Measurements from ENCODE around the gene RSPRY1.

RSPRY1 gene

GRCh38 chr16:57225978-57226377 lies 39.8 kb downstream of the RSPRY1 start:
- no peak for DNase-seq

- no peak for DNase-seq
These were observed 40.8 kb downstream of the RSPRY1 start for GRCh38 chr16:57226701-57227621.

GRCh38 chr16:57229079-57229478 lies 43.0 kb downstream of the RSPRY1 start:
- DNase-seq: no peak

GRCh38 chr16:57231821-57232350 lies 45.8 kb downstream of the RSPRY1 start:
- DNase-seq: no peak

GRCh38 chr16:57233944-57234706 lies 48.0 kb downstream of the RSPRY1 start:
- DNase-seq: no peak

- no peak for DNase-seq
These were observed 48.6 kb downstream of the RSPRY1 start for GRCh38 chr16:57234707-57235092.

GRCh38 chr16:57235128-57236021 lies 49.2 kb downstream of the RSPRY1 start:
- DNase-seq: no peak

GRCh38 chr16:57236022-57236350 lies 49.9 kb downstream of the RSPRY1 start:
- no peak for DNase-seq

- no peak for DNase-seq
These were observed 52.6 kb downstream of the RSPRY1 start for GRCh38 chr16:57238682-57239081.

GRCh38 chr16:57239107-57239506 lies 53.0 kb downstream of the RSPRY1 start:
- DNase-seq: no peak

- DNase-seq: peak; percentile 3
These were observed 54.7 kb downstream of the RSPRY1 start for GRCh38 chr16:57240851-57241250.

GRCh38 chr16:57242650-57243049 lies 56.5 kb downstream of the RSPRY1 start:
- DNase-seq: no peak

GRCh38 chr16:57244463-57244766 lies 58.3 kb downstream of the RSPRY1 start:
- DNase-seq: no peak

GRCh38 chr16:57244767-57245471 lies 58.8 kb downstream of the RSPRY1 start, which contains the start of gene ARL2BP:
Gene ARL2BP (plus strand): TSS chr16:57245259. CDS start chr16:57245368, 109 bp downstream.
- DNase-seq: peak; percentile 93

GRCh38 chr16:57245472-57246113 lies 59.5 kb downstream of the RSPRY1 start:
- no peak for DNase-seq

GRCh38 chr16:57251352-57251751 lies 65.2 kb downstream of the RSPRY1 start:
- no peak for DNase-seq

- DNase-seq: no peak
These were observed 66.1 kb downstream of the RSPRY1 start for GRCh38 chr16:57252148-57252721.

GRCh38 chr16:57253466-57253865 lies 67.3 kb downstream of the RSPRY1 start:
- DNase-seq: no peak

- no peak for DNase-seq
These were observed 69.7 kb downstream of the RSPRY1 start for GRCh38 chr16:57255686-57256415.

- no peak for DNase-seq
These were observed 70.7 kb downstream of the RSPRY1 start for GRCh38 chr16:57256601-57257395.
